Posterior vena cava (tissue), 2 donors: ENCODE measurements around the gene PPP2CA. TPM values are rescaled to one million over a fixed set of nuclear protein-coding genes. Genes with fewer than 3 reads are reported as not detected.
"Not testable (repeated sequence)": the region's sequence is repeated elsewhere in the genome, so short reads cannot be mapped to it uniquely, and the experiment has no call there.

ENCODE experiments used
- DNase-seq: peaks from one replicate; pipeline ENCODE4 v3.0.0-alpha.2; 2020; ENCODE audit warnings: low spot score
- intact Hi-C, 2 donors: fragments of 100-400 bp; cut with DNase I; formaldehyde crosslinking; loops; one replicate each; pipeline versions ENCODE4 v1.14.1 to v1.14.2; 2022 to 2023
- microRNA-seq, 2 donors: library from miRNA; unstranded; fragments of <30 nt; microRNA quantifications; one replicate each; pipeline ENCODE4 v1.2.0, GENCODE V29; 2020 to 2021; ENCODE audit warnings: borderline microRNAs expressed in 2 of 2
- total RNA-seq, 2 donors: library from RNA; stranded (reverse); fragmentation: NEBNext Ultra II Directional; extraction: Animal tissue kit (Norgen Biotek cat#: 25700); gene quantifications; one replicate each; pipeline ENCODE4 v1.2.1, GENCODE V29; 2021
- donor health status: DM: yes; HTN: yes; CAD: no.
- donor health status: DM: yes; HTN: yes; CAD: no.

PPP2CA gene
- total RNA-seq, 2 donors from 2014 or later = 89.2 to 93.4 TPM

GRCh38 chr5:134161513-134162395 is 64.1 kb downstream of the PPP2CA start:
- no peak for DNase-seq
- intact Hi-C loops = no loop called here

GRCh38 chr5:134153657-134154056 is 72.2 kb downstream of the PPP2CA start:
- intact Hi-C loops = no loop called here

GRCh38 chr5:134153241-134153640 is 72.6 kb downstream of the PPP2CA start:
- no peak for DNase-seq
- intact Hi-C loops = no loop called here

More at GRCh38 chr5:134153657-134154056, 72.2 kb downstream of the PPP2CA start:
- DNase-seq = no peak

GRCh38 chr5:134152173-134152832 is 73.6 kb downstream of the PPP2CA start:
- intact Hi-C loops, DNase-seq: not testable (repeated sequence)

- DNase-seq = no peak
- intact Hi-C loops = no loop called here
Measured at GRCh38 chr5:134151723-134152122, 74.2 kb downstream of the PPP2CA start.

GRCh38 chr5:134149571-134150303 is 76.1 kb downstream of the PPP2CA start:
- DNase-seq = no peak
- intact Hi-C loops = no loop called here

- DNase-seq = no peak
- intact Hi-C loops = no loop called here
Measured at GRCh38 chr5:134148986-134149539, 76.8 kb downstream of the PPP2CA start.

GRCh38 chr5:134148316-134148715 is 77.6 kb downstream of the PPP2CA start:
- intact Hi-C loops = no loop called here
- DNase-seq = no peak

- intact Hi-C loops = no loop called here
- DNase-seq = no peak
Measured at GRCh38 chr5:134146651-134147518, 79.0 kb downstream of the PPP2CA start.

GRCh38 chr5:134145779-134146581 is 79.9 kb downstream of the PPP2CA start:
- intact Hi-C loops = no loop called here

GRCh38 chr5:134145041-134145757 is 80.7 kb downstream of the PPP2CA start:
- intact Hi-C loops = no loop called here
- no peak for DNase-seq

More at GRCh38 chr5:134145779-134146581, 79.9 kb downstream of the PPP2CA start:
- peak; percentile 92 for DNase-seq

Small RNA genes lying within 50 kb of the gene (microRNA-seq; reads per million reads assigned to microRNA genes)
- 0 reads per million in 2 donors for gene MIR3661

Other genes with a start within 250 kb of the PPP2CA start
- 100 to 1,000 TPM; 104 to 105 TPM for gene VDAC1, start 221.1 kb downstream of the PPP2CA start, total RNA-seq
- 1 to 10 TPM; 1.0 to 1.6 TPM for gene TCF7, start 111.4 kb downstream of the PPP2CA start, total RNA-seq
- gene SKP1, start 49.1 kb downstream of the PPP2CA start, total RNA-seq = 100 to 1,000 TPM; 321 to 334 TPM
- 1 to 10 TPM; 4.3 to 5.1 TPM for gene CDKL3, start 141.1 kb upstream of the PPP2CA start, total RNA-seq
- gene UBE2B, start 145.5 kb upstream of the PPP2CA start, total RNA-seq = 10 to 100 TPM; 78.7 to 93.5 TPM
- 10 to 100 TPM; 18.8 to 19.4 TPM for gene CDKN2AIPNL, start 185.8 kb upstream of the PPP2CA start, total RNA-seq